ENCODE results near the gene UGT1A1. TPM values are rescaled to one million over a fixed set of nuclear protein-coding genes. Genes with fewer than 3 reads are reported as not detected.

The UGT1A1 gene
- total and polyA plus RNA-seq, 2 experiments from 2014 or later = not detected

- TF ChIP-seq EZH2phosphoT487 (IDR thresholded peaks at IDR 0.05; ENCODE audit: insufficient read depth, low read depth) (no peak), EZH2 (IDR thresholded peaks at IDR 0.05; ENCODE audit: insufficient read depth, poor library complexity, severe bottlenecking) (no peak)
- in situ Hi-C loops (cut with MboI) = no loop called here
- Histone ChIP-seq H2AFZ (no peak overlapping the region), H4K20me1 (ENCODE audit: insufficient read depth) (no peaks in the 10 kb centered on the region), H3K4me3 (no peak overlapping the region), H3K9me2 (ENCODE audit: insufficient read depth) (no peaks in the 10 kb centered on the region), H3K27ac (no peak overlapping the region), H3K4me2 (ENCODE audit: unreplicated experiment) (no peak overlapping the region), H3K9me3 (ENCODE audit: low read depth) (no peaks in the 10 kb centered on the region), H3K4me1 (ENCODE audit: insufficient read depth) (no peaks in the 10 kb centered on the region), H3K36me3 (ENCODE audit: low read depth) (no peaks in the 10 kb centered on the region), H3F3A (ENCODE audit: insufficient read depth) (no peaks in the 10 kb centered on the region), H3K9ac (no peak overlapping the region), H3K27me3 (replicated peaks; ENCODE audit: insufficient read depth) (peaks cover 25% of the 10 kb centered on the region; the same call in 1 of the 2 replicates), H3K79me2 (ENCODE audit: insufficient read depth) (no peaks in the 10 kb centered on the region)
- WGBS, 2 experiments (ENCODE audit: low coverage in 1 of 2, low lambda C conversion rate in 2 of 2, missing lambda C conversion rate in 2 of 2) = 47 to 49% methylated on average over 18 of the region's 18 CpGs
- DNase-seq = no peak
These were observed 31.2 kb downstream of the UGT1A1 start for GRCh38 chr2:233791151-233791882.

GRCh38 chr2:233791883-233792329 is 31.8 kb downstream of the UGT1A1 start:
- Histone ChIP-seq H3K4me1 (ENCODE audit: insufficient read depth) (no peaks in the 10 kb centered on the region), H2AFZ (no peak overlapping the region), H3K36me3 (ENCODE audit: low read depth) (no peaks in the 10 kb centered on the region), H3K9me2 (ENCODE audit: insufficient read depth) (no peaks in the 10 kb centered on the region), H3F3A (ENCODE audit: insufficient read depth) (no peaks in the 10 kb centered on the region), H3K79me2 (ENCODE audit: insufficient read depth) (no peaks in the 10 kb centered on the region), H4K20me1 (ENCODE audit: insufficient read depth) (no peaks in the 10 kb centered on the region), H3K27ac (no peak overlapping the region), H3K27me3 (replicated peaks; ENCODE audit: insufficient read depth) (peaks cover 25% of the 10 kb centered on the region; the same call in 1 of the 2 replicates), H3K9ac (no peak overlapping the region), H3K4me3 (no peak overlapping the region), H3K9me3 (ENCODE audit: low read depth) (no peaks in the 10 kb centered on the region), H3K4me2 (ENCODE audit: unreplicated experiment) (no peak overlapping the region)
- 51 to 59% methylated on average over 8 to 9 of the region's 9 CpGs for WGBS, 2 experiments (ENCODE audit: low coverage in 1 of 2, low lambda C conversion rate in 2 of 2, missing lambda C conversion rate in 2 of 2)
- no peak for DNase-seq
- TF ChIP-seq EZH2 (IDR thresholded peaks at IDR 0.05; ENCODE audit: insufficient read depth, poor library complexity, severe bottlenecking) = no peak
- no peak for TF ChIP-seq EZH2phosphoT487 (IDR thresholded peaks at IDR 0.05; ENCODE audit: insufficient read depth, low read depth)
- in situ Hi-C loops (cut with MboI) = no loop called here

- in situ Hi-C loops (cut with MboI) = no loop called here
- 53 to 55% methylated on average over 7 of the region's 7 CpGs for WGBS, 2 experiments (ENCODE audit: low coverage in 1 of 2, low lambda C conversion rate in 2 of 2, missing lambda C conversion rate in 2 of 2)
These were observed 32.6 kb downstream of the UGT1A1 start for GRCh38 chr2:233792720-233793119.

GRCh38 chr2:233793465-233794127 is 33.5 kb downstream of the UGT1A1 start:
- H3K9ac ChIP-seq = no peak overlapping the region
- in situ Hi-C loops (cut with MboI) = no loop called here

More at GRCh38 chr2:233792720-233793119, 32.6 kb downstream of the UGT1A1 start:
- no peak overlapping the region for H3K4me3 ChIP-seq
- no peak overlapping the region for H2AFZ ChIP-seq
- H4K20me1 ChIP-seq (ENCODE audit: insufficient read depth) = no peaks in the 10 kb centered on the region
- TF ChIP-seq EZH2phosphoT487 (IDR thresholded peaks at IDR 0.05; ENCODE audit: insufficient read depth, low read depth) (no peak), EZH2 (IDR thresholded peaks at IDR 0.05; ENCODE audit: insufficient read depth, poor library complexity, severe bottlenecking) (no peak)
- H3K4me1 ChIP-seq (ENCODE audit: insufficient read depth) = no peaks in the 10 kb centered on the region
- no peaks in the 10 kb centered on the region for H3K9me3 ChIP-seq (ENCODE audit: low read depth)
- no peaks in the 10 kb centered on the region for H3F3A ChIP-seq (ENCODE audit: insufficient read depth)
- H3K27ac ChIP-seq = no peak overlapping the region
- DNase-seq = no peak
- peaks cover 25% of the 10 kb centered on the region; the same call in 1 of the 2 replicates for H3K27me3 ChIP-seq (replicated peaks; ENCODE audit: insufficient read depth)
- H3K36me3 ChIP-seq (ENCODE audit: low read depth) = no peaks in the 10 kb centered on the region
- no peak overlapping the region for H3K4me2 ChIP-seq (ENCODE audit: unreplicated experiment)
- H3K9ac ChIP-seq = no peak overlapping the region
- no peaks in the 10 kb centered on the region for H3K9me2 ChIP-seq (ENCODE audit: insufficient read depth)
- no peaks in the 10 kb centered on the region for H3K79me2 ChIP-seq (ENCODE audit: insufficient read depth)

More at GRCh38 chr2:233793465-233794127, 33.5 kb downstream of the UGT1A1 start:
- WGBS, 2 experiments (ENCODE audit: low coverage in 1 of 2, low lambda C conversion rate in 2 of 2, missing lambda C conversion rate in 2 of 2) = 11 to 13% methylated on average over 18 of the region's 18 CpGs
- H3K4me1 ChIP-seq (ENCODE audit: insufficient read depth) = no peaks in the 10 kb centered on the region
- H3F3A ChIP-seq (ENCODE audit: insufficient read depth) = no peaks in the 10 kb centered on the region
- H3K9me3 ChIP-seq (ENCODE audit: low read depth) = no peaks in the 10 kb centered on the region
- H3K36me3 ChIP-seq (ENCODE audit: low read depth) = no peaks in the 10 kb centered on the region
- H2AFZ ChIP-seq = no peak overlapping the region
- no peaks in the 10 kb centered on the region for H4K20me1 ChIP-seq (ENCODE audit: insufficient read depth)
- no peak overlapping the region for H3K4me2 ChIP-seq (ENCODE audit: unreplicated experiment)
- DNase-seq = no peak
- TF ChIP-seq EZH2 (IDR thresholded peaks at IDR 0.05; ENCODE audit: insufficient read depth, poor library complexity, severe bottlenecking) (no peak), EZH2phosphoT487 (IDR thresholded peaks at IDR 0.05; ENCODE audit: insufficient read depth, low read depth) (no peak)
- no peaks in the 10 kb centered on the region for H3K9me2 ChIP-seq (ENCODE audit: insufficient read depth)
- no peaks in the 10 kb centered on the region for H3K79me2 ChIP-seq (ENCODE audit: insufficient read depth)
- H3K4me3 ChIP-seq = no peak overlapping the region
- peaks cover 25% of the 10 kb centered on the region; the same call in 1 of the 2 replicates for H3K27me3 ChIP-seq (replicated peaks; ENCODE audit: insufficient read depth)
- H3K27ac ChIP-seq = no peak overlapping the region

All from GM23248 (cell line).